GM06990 (cell line): Measurements from ENCODE around the gene IFIH1.

Experiments
- DNase-seq: peaks from one replicate; pipeline ENCODE4 v3.0.0-alpha.2; 2011; ENCODE audit not compliant: insufficient read length; ENCODE audit errors: extremely low read depth
- H3K27me3 ChIP-seq: replicated peaks from 2 replicates; pipeline ENCODE4 v1.6.0; 2011; ENCODE audit warnings: low read length; ENCODE audit not compliant: control insufficient read depth, insufficient read depth
- H3K36me3 ChIP-seq: 2 replicates; pipeline ENCODE4 v1.5.1; 2011; ENCODE audit warnings: low read length; ENCODE audit not compliant: control insufficient read depth, insufficient read depth
- H3K4me3 ChIP-seq: replicated peaks from 2 replicates; pipeline ENCODE4 v1.5.1; 2011; ENCODE audit warnings: low read depth, mild to moderate bottlenecking, control low read depth, low read length
- TF ChIP-seq, protein P1 (sequence below): IDR thresholded peaks from 2 replicates; pipeline ENCODE4 v1.5.1; 2011; ENCODE audit warnings: low read length, control low read depth, mild to moderate bottlenecking, inconsistent platforms; ENCODE audit not compliant: insufficient read depth, poor library complexity, severe bottlenecking

Gene IFIH1

DNA sequence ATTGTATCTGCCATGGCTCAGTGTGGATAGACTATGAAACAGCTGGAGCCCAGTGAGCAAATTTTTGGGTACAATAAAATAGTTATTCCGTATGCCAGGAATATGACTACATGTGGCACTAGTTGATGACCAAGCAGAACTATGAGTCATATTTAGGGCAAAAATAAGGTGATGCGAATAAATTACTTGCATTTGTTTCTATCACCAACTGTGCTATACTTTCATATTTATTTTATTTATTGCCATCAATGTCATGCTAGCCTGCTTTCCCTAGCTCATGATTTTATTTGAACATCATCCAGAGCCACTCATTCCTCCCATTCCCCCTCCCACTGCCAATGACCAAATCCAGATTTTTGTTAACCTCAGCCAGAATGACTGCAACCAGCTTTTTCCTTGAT lies 61.9 kb downstream of the IFIH1 start:
- DNase-seq: no peak
- TF ChIP-seq, protein P1, sequence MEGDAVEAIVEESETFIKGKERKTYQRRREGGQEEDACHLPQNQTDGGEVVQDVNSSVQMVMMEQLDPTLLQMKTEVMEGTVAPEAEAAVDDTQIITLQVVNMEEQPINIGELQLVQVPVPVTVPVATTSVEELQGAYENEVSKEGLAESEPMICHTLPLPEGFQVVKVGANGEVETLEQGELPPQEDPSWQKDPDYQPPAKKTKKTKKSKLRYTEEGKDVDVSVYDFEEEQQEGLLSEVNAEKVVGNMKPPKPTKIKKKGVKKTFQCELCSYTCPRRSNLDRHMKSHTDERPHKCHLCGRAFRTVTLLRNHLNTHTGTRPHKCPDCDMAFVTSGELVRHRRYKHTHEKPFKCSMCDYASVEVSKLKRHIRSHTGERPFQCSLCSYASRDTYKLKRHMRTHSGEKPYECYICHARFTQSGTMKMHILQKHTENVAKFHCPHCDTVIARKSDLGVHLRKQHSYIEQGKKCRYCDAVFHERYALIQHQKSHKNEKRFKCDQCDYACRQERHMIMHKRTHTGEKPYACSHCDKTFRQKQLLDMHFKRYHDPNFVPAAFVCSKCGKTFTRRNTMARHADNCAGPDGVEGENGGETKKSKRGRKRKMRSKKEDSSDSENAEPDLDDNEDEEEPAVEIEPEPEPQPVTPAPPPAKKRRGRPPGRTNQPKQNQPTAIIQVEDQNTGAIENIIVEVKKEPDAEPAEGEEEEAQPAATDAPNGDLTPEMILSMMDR: no peak
- Histone ChIP-seq H3K4me3 (no peak overlapping the region), H3K36me3 (no peaks in the 10 kb centered on the region), H3K27me3 (no peaks in the 10 kb centered on the region)

DNA sequence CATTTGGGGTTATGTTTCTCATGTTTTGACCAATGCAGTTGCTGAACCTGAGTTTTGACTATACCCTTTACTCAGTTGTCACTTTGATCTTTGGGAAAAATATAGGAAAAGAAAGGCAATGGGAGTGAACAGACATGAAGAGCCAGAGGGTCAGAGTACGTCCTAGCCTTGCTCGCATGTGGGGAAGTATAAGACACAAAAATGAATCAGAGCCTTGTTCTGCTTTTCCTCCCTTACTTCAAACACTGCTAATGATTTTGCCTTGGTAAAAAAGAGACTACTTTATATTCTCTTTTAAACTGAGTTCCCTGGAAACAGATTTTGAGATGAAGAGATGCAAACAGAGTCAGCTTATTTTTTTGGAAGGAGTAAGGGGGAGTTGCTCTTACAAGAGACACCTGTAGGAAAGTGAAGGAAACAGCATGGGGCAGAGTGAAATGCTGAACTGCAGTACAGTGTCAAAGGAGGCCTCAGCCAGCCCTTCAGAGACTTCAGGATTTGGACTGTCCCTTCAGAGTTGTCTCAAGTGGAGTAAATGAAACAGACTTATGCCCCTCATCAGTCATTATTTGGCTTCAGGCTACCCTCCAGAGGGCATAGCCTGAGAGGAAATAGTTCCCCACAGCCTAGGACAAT lies 64.1 kb downstream of the IFIH1 start:
- Histone ChIP-seq H3K4me3 (no peak overlapping the region), H3K36me3 (no peaks in the 10 kb centered on the region), H3K27me3 (no peaks in the 10 kb centered on the region)
- TF ChIP-seq, protein P1: no peak
- DNase-seq: no peak

DNA sequence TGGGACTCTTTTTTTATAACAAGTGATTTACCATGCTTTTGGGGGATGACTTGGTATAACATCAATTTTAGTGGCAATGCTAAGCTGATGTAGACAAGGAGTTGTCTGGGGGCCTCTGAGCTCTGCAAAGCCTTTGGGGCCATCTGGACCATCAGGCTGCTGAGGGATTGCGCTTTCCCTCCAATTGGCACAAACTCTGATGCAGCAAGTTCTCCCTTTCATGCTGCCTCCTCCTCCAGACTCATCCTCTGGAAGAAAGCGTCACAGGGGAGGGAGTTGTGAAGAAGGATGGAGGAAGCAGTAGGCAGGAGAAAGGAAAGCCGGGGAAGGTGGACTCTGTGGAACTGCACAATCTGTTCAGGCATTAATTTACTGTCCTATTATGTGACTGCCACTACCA lies 65.0 kb downstream of the IFIH1 start:
- no peak overlapping the region for H3K4me3 ChIP-seq

DNA sequence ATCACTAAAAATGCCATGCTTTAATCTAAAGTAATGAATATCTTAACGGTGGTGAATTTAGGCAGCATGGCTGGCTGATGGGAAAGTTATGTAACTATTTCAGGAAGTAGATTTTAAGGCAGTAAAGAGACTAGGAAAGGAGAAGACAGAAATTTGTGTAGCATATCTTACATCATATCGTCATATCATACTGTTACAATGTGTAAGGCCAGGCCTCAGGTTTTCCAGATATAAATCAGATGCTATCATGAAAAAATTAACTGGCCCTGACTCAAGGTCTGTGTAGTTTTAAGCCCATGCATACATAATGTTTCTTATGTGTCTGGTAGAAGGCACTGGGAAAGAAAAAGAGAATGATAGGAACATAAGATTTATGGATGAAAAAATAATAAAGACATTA lies 66.3 kb downstream of the IFIH1 start:
- TF ChIP-seq, protein P1: no peak
- Histone ChIP-seq H3K4me3 (no peak overlapping the region), H3K36me3 (no peaks in the 10 kb centered on the region), H3K27me3 (no peaks in the 10 kb centered on the region)
- DNase-seq: no peak

More for the DNA sequence above, 65.0 kb downstream of the IFIH1 start:
- no peak for DNase-seq
- Histone ChIP-seq H3K27me3 (no peaks in the 10 kb centered on the region), H3K36me3 (no peaks in the 10 kb centered on the region)
- TF ChIP-seq, protein P1: no peak

DNA sequence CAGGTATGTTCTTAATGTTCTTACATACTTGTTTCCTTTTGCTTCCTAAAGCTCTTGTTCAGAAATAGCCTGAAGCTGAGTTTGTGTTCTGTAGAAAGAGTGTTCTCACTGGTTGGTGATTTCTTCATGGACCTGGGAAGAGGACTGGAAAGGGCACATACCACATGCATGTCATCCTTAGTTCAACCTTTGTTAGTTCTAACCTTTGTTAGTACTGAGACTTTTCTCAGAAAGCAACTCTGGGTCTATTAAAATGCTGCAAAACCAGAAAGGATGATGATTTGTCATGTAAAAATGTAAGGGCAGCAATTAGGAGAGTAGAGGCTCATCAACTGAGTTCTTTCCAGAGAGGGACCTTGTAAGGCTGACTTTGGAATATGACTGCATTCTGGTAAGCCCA lies 72.7 kb downstream of the IFIH1 start:
- DNase-seq: no peak
- Histone ChIP-seq H3K4me3 (no peak overlapping the region), H3K27me3 (peaks cover 2% of the 10 kb centered on the region; the same call in 1 of the 2 replicates), H3K36me3 (no peaks in the 10 kb centered on the region)
- TF ChIP-seq, protein P1: no peak

DNA sequence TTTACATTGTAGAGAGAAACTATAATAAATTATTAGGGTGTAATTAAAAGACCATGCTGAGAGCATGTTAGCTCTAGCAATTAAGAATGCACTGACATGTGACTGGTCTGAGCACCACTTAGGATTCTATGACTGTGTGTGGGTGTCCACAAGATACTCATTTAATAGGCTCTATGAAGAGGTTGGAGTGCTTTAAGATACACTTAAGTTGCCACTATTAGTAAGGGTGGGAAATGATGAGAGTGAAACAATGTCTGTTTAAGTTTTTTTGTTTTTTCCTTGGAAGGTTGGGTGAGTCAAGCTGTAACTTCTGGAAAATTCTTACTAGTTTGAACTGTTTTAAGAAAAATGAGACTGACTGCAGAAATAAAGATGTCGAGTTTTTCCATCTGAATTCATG lies 73.4 kb downstream of the IFIH1 start:
- no peaks in the 10 kb centered on the region for H3K36me3 ChIP-seq
- H3K27me3 ChIP-seq: peaks cover 2% of the 10 kb centered on the region; the same call in 1 of the 2 replicates
- TF ChIP-seq, protein P1: no peak
- no peak overlapping the region for H3K4me3 ChIP-seq
- DNase-seq: no peak
